Effector memory CD8-positive, alpha-beta T cell (primary cell): Measurements from ENCODE around the gene NFS1.
A peak's percentile ranks its signal among the peaks of the same experiment; 100 is the strongest.
"Not testable (repeated sequence)": the region's sequence is repeated elsewhere in the genome, so short reads cannot be mapped to it uniquely, and the experiment has no call there.

Source experiments
- ATAC-seq: fragments of 150-1000 bp; cut with Tn5 transposase; replicated peaks from 2 replicates; pipeline ENCODE4 v1.10.0; 2021; ENCODE audit warnings: mild to moderate bottlenecking, moderate library complexity
- DNase-seq, 3 experiments: peaks; one replicate each; pipeline ENCODE4 v3.0.0; 2021
- H3K27ac Mint-ChIP-seq, 2 donors: one replicate each; pipeline ENCODE4 v1.8.0; 2022; ENCODE audit warnings: mild to moderate bottlenecking in 2 of 2, mixed read lengths in 2 of 2, moderate library complexity in 2 of 2
- H3K27me3 Mint-ChIP-seq, 2 donors: one replicate each; pipeline ENCODE4 v1.8.0; 2022; ENCODE audit warnings: mixed read lengths in 2 of 2
- H3K36me3 Mint-ChIP-seq: one replicate; pipeline ENCODE4 v1.8.0; 2022; ENCODE audit warnings: mild to moderate bottlenecking, moderate library complexity, mixed read lengths; ENCODE audit not compliant: insufficient read depth
- H3K4me1 Mint-ChIP-seq, 2 donors: one replicate each; pipeline ENCODE4 v1.8.0; 2022; ENCODE audit warnings: low read depth in 2 of 2, mixed read lengths in 2 of 2
- H3K4me3 Mint-ChIP-seq, 2 donors: one replicate each; pipeline ENCODE4 v1.8.0; 2022; ENCODE audit warnings: mild to moderate bottlenecking in 2 of 2, mixed read lengths in 2 of 2, moderate library complexity in 2 of 2
- H3K9me3 Mint-ChIP-seq, 2 donors: one replicate each; pipeline ENCODE4 v1.8.0; 2022; ENCODE audit warnings: mixed read lengths in 2 of 2

NFS1 gene

DNA sequence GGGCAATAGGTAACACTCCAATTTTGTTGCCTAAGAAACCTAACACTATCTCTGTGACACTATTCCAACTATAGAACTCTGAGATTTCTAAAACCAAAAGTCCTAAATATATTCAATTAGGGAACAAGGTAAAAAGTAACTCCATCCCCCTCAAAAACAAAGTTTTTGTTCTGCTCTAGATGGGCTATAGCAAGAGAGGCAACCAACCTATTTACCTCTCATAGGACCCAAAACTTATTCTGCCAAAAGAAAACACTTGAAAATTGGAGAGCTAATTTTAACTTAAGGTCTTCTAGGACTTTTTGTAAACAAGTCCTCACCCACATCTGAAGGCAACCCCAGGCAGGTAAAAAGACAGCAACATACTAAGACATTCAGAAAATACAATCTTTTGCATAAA lies 35.2 kb upstream of the NFS1 start:
- peaks cover 100% of the 10 kb centered on the region for H3K36me3 Mint-ChIP-seq
- no peak for DNase-seq
- H3K9me3 Mint-ChIP-seq: no peaks in the 10 kb centered on the region
- H3K27me3 Mint-ChIP-seq: no peaks in the 10 kb centered on the region
- H3K27ac Mint-ChIP-seq: peak overlapping the region; percentile 84 to 88
- H3K4me1 Mint-ChIP-seq: peaks cover 40 to 56% of the 10 kb centered on the region in 2 donors
- ATAC-seq: no peak
- peak overlapping the region; percentile 53 to 76 for H3K4me3 Mint-ChIP-seq

DNA sequence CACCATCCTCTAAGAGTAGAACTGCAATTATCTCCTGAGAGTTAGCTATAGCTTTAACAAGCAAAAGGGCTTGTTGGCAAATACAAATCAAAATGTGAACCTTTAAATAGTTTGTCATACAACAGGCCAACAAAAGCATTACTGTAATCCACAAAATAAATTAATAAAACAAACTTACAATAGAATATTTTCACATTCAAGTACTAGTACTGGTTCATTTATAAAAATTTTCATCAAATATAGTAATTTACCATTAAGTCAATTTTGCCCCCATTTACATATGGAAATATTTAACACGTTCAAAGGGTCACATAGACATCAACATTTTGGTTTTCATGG lies 33.5 kb upstream of the NFS1 start:
- Mint-ChIP-seq H3K27ac (peak overlapping the region in 1 of 2 donors; percentile 84), H3K27me3 (no peaks in the 10 kb centered on the region), H3K4me3 (peak overlapping the region; percentile 58 to 76), H3K4me1 (peaks cover 32 to 47% of the 10 kb centered on the region in 2 donors), H3K9me3 (no peaks in the 10 kb centered on the region), H3K36me3 (peaks cover 100% of the 10 kb centered on the region)
- no peak for ATAC-seq
- no peak for DNase-seq

DNA sequence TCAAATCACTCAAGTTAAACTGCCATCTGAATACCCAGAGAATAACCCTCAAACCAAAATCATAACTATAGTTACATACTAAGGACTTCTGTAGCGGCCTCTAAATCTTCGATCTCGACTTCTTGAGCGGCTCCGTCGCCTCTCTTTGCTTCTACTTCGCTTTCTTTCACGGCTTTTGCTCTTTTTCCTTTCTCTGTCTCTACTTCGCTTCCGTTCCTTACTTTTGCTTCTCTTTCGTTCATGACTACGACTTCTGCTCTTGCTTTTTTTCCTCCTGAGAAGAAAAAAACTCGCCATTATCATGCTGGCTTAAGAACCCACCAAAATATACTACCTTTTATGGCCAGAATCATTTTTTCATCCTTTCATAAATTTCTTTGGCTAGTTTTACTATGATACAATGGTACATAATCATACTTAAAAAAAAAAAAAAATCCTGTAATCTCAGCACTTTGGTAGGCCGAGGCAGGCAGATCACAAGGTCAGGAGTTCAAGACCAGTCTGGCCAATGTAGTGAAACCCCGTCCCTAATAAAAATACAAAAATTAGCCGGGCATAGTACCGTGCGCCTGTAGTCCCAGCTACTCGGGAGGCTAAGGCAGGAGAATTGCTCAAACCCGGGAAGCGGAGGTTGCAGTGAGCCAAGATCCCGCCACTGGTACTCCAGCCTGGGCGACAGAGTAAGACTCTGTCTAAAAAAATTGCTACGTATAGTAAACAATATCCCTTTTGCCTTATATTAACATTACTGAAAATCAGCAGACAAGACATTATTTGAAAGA lies 32.9 kb upstream of the NFS1 start:
- Mint-ChIP-seq H3K36me3 (peaks cover 100% of the 10 kb centered on the region), H3K4me1 (peaks cover 32 to 47% of the 10 kb centered on the region in 2 donors), H3K27ac (peak overlapping the region; percentile 14 to 30), H3K9me3 (no peaks in the 10 kb centered on the region), H3K4me3 (peak overlapping the region; percentile 5 to 76), H3K27me3 (no peaks in the 10 kb centered on the region)
- ATAC-seq (no peak), DNase-seq (no peak)

DNA sequence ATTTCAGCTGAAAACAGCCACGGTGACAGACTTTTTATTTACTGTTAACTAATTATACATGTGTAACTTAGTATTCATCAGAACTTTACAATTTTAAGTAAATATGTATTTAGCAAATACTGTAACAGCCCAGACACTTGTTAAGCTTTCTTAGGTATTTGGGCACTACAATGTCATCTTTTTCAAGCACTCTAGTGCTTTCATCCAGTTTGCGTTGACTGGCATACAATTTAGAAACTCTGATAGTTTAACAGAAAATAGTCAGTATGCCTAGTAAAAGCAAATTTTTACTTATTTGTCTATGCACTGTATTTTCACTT lies 32.3 kb upstream of the NFS1 start:
- no peaks in the 10 kb centered on the region for H3K9me3 Mint-ChIP-seq
- H3K27me3 Mint-ChIP-seq: no peaks in the 10 kb centered on the region
- no peak for DNase-seq
- ATAC-seq: no peak
- H3K36me3 Mint-ChIP-seq: peaks cover 100% of the 10 kb centered on the region
- peaks cover 33 to 52% of the 10 kb centered on the region in 2 donors for H3K4me1 Mint-ChIP-seq
- H3K4me3 Mint-ChIP-seq: peak overlapping the region in 1 of 2 donors; percentile 39
- peak overlapping the region in 1 of 2 donors; percentile 14 for H3K27ac Mint-ChIP-seq

DNA sequence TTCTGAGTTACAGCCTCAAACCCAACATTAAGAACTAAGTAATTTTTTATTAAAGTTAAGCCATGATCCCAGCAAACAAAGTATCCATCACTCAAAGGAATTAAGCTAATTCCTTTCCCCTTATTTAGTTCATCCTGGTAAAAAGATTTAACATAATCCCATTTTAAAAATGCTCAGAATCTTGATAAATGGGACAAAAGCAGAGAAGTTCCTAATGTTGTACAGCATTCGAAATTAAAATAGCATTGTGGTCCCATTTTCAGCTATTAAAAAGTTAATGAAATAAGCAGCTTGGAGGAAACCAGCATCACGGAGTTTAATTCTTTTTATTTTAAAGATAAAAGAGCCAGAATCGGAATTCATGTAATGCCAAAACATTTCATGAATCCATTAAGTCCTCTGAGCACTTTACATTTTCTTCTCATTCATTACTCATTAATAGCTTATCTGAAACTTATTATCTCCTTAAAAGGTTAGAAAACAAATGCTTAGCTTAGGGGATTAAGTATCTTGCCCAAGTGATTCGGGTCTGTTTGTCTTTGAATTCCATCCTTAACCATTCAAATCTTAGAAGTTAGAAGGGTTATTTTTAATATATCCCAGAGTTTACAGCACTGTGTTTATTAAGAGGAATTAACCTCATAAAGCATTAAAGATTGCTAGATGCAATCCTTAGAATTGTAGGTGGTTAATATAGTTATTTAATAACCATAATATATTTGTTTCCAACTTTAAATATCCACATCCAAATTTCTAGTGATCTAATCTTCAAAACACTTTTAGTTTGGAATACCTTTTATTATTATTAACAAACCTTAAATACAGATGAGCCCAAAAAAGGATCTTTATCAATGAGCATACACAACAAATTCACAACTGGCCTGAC lies 31.7 kb upstream of the NFS1 start:
- H3K36me3 Mint-ChIP-seq: peaks cover 100% of the 10 kb centered on the region
- H3K27ac Mint-ChIP-seq: peak overlapping the region; percentile 20 to 44
- no peaks in the 10 kb centered on the region for H3K27me3 Mint-ChIP-seq
- DNase-seq (no peak), ATAC-seq (no peak)
- no peaks in the 10 kb centered on the region for H3K9me3 Mint-ChIP-seq
- H3K4me3 Mint-ChIP-seq: peak overlapping the region; percentile 39 to 40
- peaks cover 32 to 46% of the 10 kb centered on the region in 2 donors for H3K4me1 Mint-ChIP-seq

DNA sequence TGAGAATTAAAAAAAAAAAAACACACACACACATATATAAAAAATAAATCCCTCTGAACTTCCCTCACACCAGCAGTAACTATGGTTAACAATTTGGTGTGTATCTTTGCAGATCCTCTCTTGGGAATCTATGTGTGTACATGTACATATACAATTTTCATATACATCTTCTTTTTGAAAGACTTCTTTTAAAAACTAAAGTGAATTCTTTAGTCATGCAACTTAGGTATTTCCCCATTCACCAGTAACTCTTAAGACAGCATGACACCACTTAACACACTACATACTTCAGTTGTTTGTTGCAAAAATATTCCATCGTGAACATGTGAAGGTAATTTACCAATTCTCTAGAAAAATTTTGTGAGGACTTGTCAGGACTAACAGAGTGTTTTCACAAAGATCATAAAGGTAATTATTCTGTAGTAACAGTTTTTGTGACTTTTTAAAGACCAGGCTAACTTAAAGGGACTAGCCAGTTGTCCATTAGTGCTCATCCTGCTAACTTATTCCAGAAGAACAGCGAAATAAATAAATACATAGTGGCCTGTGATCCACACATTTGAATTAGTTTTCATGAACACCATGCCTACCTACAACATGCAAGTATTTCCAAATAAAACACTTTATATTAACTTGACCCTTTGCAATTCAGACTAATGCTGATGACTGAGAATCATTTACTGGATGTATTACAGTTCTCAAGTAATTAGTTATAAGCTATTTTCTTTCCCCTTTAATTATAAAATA lies 30.9 kb upstream of the NFS1 start:
- Mint-ChIP-seq H3K9me3 (no peaks in the 10 kb centered on the region), H3K27ac (peak overlapping the region; percentile 20 to 44), H3K27me3 (no peaks in the 10 kb centered on the region), H3K4me3 (peak overlapping the region; percentile 39 to 40), H3K4me1 (peaks cover 33 to 47% of the 10 kb centered on the region in 2 donors), H3K36me3 (peaks cover 100% of the 10 kb centered on the region)
- DNase-seq (no peak), ATAC-seq (no peak)

DNA sequence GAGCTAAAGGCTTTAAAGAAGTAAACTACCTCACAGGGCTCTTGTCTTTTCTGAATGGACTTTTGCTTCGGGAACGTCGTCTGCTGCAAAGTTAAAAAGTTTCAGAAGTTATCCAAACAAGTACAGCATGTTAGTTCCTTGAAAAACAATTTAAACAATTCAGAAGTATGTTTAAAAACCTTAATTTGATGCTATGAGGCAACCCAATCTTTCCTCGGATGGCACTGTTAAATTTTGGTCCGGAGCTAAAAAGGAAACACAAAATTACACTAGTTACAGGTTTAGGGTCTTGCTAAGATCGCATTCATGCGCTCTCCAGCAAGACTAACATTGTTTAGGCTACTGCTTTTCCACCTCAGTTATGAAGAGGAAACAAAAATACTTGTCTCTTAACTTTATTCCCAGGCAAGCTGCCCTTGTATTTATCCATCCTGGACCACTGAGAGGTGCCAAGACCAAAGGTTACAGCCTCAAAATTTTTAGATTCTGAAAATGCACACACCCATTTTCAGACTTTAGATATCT lies 30.2 kb upstream of the NFS1 start:
- peaks cover 100% of the 10 kb centered on the region for H3K36me3 Mint-ChIP-seq
- ATAC-seq (no peak), DNase-seq (no peak)
- H3K9me3 Mint-ChIP-seq: no peaks in the 10 kb centered on the region
- no peaks in the 10 kb centered on the region for H3K27me3 Mint-ChIP-seq
- H3K27ac Mint-ChIP-seq: peak overlapping the region in 1 of 2 donors; percentile 20
- H3K4me1 Mint-ChIP-seq: peaks cover 34 to 47% of the 10 kb centered on the region in 2 donors
- peak overlapping the region in 1 of 2 donors; percentile 39 for H3K4me3 Mint-ChIP-seq

DNA sequence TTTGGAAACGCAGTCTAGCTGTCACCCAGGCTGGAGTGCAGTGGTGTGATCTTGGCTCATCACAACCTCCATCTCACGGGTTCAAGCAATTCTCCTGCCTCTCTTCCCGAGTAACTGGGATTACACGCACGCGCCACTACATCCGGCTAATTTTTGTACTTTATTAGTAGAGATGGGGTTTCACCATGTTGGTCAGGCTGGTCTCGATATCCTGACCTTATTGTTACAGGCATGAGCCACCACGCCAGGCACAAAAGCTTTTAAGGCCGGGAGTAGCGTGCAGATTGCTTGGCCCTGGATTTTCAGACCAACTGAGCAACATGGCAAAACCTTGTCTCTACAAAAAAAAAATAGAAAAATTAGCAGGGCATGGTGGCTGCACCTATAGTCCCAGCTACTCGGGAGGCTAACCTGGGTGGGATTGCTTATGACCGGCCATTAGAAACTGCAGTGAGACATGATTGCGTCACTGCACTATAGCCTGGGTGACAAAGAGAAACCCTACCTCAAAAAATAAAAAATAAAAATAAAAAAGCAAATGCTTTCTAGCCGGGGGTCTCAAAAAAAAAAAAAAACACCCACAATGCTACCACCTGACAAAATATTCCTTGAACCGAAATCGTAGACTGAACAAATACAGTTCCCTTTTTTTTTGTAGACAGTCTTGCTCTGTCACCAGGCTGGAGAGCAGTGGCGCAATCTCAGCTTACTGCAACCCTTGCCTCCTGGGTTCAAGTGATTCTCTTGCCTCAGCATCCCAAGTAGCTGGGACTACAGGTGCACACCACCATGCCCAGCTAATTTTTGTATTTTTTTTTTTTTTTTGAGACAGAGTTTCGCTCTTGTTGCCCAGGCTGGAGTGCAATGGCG lies 27.9 kb upstream of the NFS1 start:
- H3K36me3 Mint-ChIP-seq: peaks cover 100% of the 10 kb centered on the region
- peaks cover 25 to 35% of the 10 kb centered on the region in 2 donors for H3K4me1 Mint-ChIP-seq
- no peak for DNase-seq
- peak overlapping the region in 1 of 2 donors; percentile 85 for H3K27ac Mint-ChIP-seq
- no peaks in the 10 kb centered on the region for H3K27me3 Mint-ChIP-seq
- H3K9me3 Mint-ChIP-seq: no peaks in the 10 kb centered on the region
- ATAC-seq: no peak
- H3K4me3 Mint-ChIP-seq: no peak overlapping the region

DNA sequence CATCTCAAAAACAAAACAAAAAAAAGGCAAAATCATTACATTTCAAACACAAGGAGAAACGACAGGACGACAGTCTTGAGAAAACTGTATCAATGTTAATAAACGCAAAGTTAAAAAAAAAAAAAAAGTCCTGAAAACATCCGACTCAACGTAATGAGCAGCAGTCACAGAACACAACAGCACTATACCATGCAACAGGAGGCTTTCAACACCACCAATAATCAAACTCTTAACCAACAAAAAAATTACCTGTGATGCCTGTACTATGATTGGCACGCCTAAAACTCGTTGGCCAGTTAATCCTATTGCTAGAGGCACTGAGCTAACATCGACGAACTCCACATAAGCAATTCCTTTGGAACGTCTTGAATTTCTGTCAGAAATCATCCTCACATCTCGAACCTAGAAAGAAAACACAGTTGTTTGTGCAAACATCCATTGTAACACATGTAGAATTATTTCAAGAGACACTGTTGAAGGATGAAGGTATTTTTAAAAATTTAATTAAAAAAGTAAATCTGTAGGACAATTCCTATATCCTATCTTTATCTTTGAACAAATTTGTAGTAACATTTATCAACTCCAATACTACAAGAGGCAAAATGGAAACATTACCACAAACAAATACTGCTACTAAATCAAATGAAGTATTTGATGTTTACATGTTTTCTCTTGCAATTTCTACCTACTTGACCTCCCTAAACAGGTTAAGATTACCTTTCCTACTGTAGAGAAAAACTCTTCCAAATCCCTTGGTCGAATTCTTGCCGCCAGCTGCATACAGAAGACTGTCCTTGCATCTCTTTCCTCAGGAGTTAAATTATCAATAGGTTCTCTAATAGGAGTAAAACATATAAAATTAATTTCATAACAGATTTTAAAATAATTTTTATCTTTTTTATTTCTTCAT lies 25.4 kb upstream of the NFS1 start:
- DNase-seq (no peak), ATAC-seq (no peak)
- peaks cover 23 to 39% of the 10 kb centered on the region in 2 donors for H3K4me1 Mint-ChIP-seq
- peaks cover 100% of the 10 kb centered on the region for H3K36me3 Mint-ChIP-seq
- peak overlapping the region; percentile 46 to 69 for H3K27ac Mint-ChIP-seq
- no peaks in the 10 kb centered on the region for H3K27me3 Mint-ChIP-seq
- H3K9me3 Mint-ChIP-seq: no peaks in the 10 kb centered on the region
- no peak overlapping the region for H3K4me3 Mint-ChIP-seq

DNA sequence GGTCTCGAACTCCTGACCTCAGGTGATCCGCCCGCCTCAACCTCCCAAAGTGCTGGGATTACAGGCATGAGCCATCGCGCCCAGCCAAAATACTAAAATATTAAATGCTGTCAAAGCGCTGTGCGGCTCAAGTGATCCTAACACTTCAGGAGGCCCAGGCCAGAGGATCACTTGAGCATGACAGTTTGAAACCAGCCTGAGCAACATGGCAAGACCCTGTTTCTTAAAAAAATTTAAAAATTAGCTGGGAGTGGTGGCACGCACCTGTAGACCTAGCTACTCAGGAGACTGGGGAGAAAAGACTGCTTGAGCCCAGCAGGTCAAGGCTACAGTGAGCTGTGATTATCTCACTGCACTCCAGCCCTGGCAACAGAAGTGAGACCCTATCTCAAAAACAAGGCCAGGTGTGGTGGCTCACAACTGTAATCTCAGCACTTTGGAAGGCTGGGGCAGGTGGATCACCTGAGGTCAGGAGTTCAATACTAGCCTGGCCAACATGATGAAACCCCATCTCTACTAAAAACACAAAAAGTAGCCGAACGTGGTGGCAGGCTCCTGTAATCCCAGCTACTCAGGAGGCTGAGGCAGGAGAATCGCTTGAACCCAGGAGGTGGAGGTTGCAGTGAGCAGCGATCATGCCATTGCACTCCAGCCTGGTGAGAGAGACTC lies 24.6 kb upstream of the NFS1 start:
- peak overlapping the region; percentile 46 to 88 for H3K27ac Mint-ChIP-seq
- H3K27me3 Mint-ChIP-seq: not testable (repeated sequence)

DNA sequence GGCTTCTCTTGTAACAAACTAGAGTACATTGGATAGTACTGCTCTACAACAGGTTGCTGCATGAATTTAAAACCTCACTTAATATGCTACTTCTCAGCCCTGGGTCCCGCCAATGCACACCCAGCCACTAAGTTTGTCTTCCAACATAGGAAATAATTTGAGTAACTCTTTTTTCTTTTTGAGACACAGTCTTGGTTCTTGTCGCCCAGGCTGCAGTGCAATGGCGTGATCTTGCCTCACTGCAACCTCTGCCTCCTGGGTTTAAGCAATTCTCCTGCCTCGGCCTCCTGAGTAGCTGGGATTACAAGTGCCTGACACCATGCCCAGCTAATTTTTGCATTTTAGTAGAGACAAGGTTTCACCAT lies 24.1 kb upstream of the NFS1 start:
- H3K27me3 Mint-ChIP-seq: not testable (repeated sequence)
- H3K36me3 Mint-ChIP-seq: peaks cover 100% of the 10 kb centered on the region

More for the DNA sequence above, 24.6 kb upstream of the NFS1 start:
- H3K4me1 Mint-ChIP-seq: peaks cover 23 to 38% of the 10 kb centered on the region in 2 donors
- H3K36me3 Mint-ChIP-seq: peaks cover 100% of the 10 kb centered on the region
- H3K9me3 Mint-ChIP-seq, DNase-seq, ATAC-seq: not testable (repeated sequence)
- H3K4me3 Mint-ChIP-seq: peak overlapping the region in 1 of 2 donors; percentile 54

More for the DNA sequence above, 24.1 kb upstream of the NFS1 start:
- DNase-seq, H3K9me3 Mint-ChIP-seq: not testable (repeated sequence)
- Mint-ChIP-seq H3K4me3 (peak overlapping the region in 1 of 2 donors; percentile 54), H3K4me1 (peaks cover 23 to 39% of the 10 kb centered on the region in 2 donors), H3K27ac (peak overlapping the region; percentile 63 to 88)
- ATAC-seq: peak; percentile 23
